ENCODE data around the gene RTL1.

DNA sequence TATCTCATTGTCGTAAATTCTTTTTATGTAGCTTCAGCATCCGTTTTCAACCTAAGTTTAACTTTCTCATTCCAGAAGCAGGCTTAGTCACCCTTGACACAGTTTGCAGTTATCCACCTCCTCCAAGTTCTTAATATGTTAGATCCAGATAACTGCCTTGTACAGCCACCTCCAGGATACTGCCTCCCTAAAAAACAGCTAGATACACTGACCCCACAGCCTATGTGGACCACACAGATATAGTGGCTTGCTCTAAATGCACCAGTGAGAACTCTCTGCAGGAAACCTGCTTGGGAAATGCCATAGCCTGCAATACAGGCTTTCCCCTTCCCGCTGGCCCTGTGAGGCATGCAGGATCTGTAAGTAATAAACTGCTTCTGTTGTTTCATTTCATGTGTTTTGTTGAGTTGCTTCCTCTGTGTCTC lies 11.1 kb upstream of the RTL1 start:
- TF ChIP-seq, protein P1, sequence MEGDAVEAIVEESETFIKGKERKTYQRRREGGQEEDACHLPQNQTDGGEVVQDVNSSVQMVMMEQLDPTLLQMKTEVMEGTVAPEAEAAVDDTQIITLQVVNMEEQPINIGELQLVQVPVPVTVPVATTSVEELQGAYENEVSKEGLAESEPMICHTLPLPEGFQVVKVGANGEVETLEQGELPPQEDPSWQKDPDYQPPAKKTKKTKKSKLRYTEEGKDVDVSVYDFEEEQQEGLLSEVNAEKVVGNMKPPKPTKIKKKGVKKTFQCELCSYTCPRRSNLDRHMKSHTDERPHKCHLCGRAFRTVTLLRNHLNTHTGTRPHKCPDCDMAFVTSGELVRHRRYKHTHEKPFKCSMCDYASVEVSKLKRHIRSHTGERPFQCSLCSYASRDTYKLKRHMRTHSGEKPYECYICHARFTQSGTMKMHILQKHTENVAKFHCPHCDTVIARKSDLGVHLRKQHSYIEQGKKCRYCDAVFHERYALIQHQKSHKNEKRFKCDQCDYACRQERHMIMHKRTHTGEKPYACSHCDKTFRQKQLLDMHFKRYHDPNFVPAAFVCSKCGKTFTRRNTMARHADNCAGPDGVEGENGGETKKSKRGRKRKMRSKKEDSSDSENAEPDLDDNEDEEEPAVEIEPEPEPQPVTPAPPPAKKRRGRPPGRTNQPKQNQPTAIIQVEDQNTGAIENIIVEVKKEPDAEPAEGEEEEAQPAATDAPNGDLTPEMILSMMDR (IDR thresholded peaks at IDR 0.05), result no peak
- TF ChIP-seq POLR2A (IDR thresholded peaks at IDR 0.05; ENCODE audit: low read depth) (no peak), EP300 (IDR thresholded peaks at IDR 0.05) (no peak), POLR2AphosphoS5 (IDR thresholded peaks at IDR 0.05) (no peak)

All from esophagus muscularis mucosa (tissue), 4 donors.